GM18909 (cell line): ENCODE data around the gene CTSA.
"Not testable (repeated sequence)": the region's sequence is repeated elsewhere in the genome, so short reads cannot be mapped to it uniquely, and the experiment has no call there.

ENCODE experiments used
- ATAC-seq: cut with Tn5 transposase; IDR thresholded peaks from one replicate; pipeline ENCODE4 v1.9.1; 2021; ENCODE audit warnings: mild to moderate bottlenecking; ENCODE audit not compliant: unreplicated experiment, poor library complexity

Gene CTSA

DNA sequence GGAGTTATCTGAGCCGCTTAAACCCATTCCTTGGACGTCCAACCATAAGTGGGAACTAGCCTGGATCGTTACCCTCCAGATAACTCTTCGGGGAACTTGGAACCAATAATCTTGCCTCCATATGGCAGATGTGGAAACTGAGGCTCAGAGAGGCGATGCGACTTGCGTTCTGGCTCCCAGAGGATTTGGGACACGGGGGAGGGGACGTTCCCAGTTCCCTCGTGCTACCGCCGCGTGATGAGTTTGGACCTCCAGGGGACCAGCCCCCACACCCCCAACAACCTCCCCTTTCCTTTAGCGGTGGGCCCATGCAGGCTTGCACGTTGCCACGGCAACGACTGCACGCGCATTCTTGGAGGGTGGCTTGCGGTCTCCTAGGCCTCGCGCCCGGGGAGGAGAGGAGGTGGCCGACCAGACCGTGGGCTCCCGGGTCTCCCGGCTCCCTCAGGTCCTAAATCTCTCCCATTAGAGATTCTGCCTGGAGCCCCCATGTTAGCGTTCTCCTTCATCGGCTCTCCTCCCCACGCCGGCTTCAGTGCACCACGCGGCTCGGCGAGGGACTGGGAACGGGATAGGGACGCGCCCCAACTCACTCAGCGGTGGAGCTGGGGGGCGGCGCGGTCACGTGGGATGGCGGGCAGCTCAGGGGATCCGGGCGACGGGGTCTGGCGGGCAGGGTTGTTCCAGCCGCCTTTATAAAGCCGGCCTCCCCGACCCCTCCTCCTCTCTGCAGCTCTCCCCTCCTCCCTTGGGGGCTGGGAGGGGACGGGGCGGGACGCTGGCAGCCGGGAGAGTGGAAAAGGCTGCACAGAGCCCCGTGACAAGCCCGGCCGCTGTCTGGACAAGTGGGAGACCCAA lies 20.6 kb downstream of the CTSA start, which contains the start of gene PLTP:
TSS of gene PLTP (minus strand) at position 670 of the 858 bp plus-strand sequence. CDS start 703 bp downstream, outside the sequence.
- no peak for ATAC-seq

- no peak for ATAC-seq
These were observed 21.2 kb downstream of the CTSA start for GRCh38 chr20:45912344-45912682.

DNA sequence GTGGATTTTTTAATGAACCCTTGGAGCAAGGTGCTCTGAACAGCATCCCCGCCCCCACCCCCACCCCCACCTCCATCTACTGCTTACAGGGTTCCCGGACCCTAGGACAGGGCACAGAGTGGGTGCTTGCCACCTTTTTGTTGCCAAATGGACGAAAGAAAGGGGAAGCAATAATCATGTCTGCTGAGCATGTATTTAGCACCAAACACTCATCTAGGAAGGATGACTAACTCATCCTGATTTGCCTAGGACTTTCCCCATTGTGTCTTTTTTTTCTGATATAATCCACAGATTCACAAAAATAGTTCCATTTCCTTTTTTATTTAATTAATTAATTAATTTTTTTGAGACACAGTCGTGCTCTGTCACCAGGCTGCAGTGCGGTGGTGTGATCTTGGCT lies 22.0 kb downstream of the CTSA start:
- no peak for ATAC-seq

DNA sequence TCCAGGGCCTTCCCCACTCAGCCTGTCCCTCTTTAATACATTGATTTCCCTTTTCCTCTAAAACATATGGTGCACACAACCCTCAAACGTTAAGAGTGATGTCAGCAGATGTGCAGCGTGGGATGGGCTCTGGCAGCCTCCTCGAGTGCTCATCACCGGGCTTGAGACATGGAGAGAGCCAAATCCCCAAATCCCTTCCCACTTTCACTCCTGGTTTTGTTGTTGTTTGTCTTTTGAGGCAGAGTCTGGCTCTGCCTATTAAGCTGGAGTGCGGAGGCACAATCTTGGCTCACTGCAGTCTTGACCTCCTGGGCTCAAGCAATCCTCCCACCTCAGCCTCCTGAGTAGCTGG lies 26.6 kb downstream of the CTSA start:
- no peak for ATAC-seq

DNA sequence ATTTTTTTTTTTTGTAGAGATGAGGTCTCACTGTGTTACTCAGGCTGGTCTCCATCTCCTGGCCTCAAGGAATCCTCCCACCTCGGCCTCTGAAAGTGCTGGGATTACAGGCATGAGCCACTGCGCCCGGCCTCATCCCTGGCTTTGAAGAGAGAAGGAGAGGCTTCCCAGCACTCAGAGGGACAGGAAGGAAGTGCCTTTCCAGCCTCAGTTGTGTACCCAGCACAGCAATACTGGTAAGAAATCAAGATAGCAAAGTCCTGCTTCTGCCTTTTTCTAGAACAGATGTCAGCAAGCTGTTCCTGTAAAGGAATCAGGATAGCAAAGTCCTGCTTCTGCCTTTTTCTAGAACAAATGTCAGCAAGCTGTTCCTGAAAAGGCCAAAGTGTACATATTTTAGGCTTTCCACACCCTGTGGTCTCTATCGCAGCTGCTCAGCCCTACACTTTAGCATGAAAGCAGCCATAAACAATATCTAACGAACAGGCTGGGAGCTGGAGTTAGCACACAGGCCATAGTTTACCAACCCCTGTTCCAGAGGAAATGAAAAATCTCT lies 27.1 kb downstream of the CTSA start:
- no peak for ATAC-seq

- ATAC-seq: no peak
These were observed 27.8 kb downstream of the CTSA start for GRCh38 chr20:45918779-45919537.

DNA sequence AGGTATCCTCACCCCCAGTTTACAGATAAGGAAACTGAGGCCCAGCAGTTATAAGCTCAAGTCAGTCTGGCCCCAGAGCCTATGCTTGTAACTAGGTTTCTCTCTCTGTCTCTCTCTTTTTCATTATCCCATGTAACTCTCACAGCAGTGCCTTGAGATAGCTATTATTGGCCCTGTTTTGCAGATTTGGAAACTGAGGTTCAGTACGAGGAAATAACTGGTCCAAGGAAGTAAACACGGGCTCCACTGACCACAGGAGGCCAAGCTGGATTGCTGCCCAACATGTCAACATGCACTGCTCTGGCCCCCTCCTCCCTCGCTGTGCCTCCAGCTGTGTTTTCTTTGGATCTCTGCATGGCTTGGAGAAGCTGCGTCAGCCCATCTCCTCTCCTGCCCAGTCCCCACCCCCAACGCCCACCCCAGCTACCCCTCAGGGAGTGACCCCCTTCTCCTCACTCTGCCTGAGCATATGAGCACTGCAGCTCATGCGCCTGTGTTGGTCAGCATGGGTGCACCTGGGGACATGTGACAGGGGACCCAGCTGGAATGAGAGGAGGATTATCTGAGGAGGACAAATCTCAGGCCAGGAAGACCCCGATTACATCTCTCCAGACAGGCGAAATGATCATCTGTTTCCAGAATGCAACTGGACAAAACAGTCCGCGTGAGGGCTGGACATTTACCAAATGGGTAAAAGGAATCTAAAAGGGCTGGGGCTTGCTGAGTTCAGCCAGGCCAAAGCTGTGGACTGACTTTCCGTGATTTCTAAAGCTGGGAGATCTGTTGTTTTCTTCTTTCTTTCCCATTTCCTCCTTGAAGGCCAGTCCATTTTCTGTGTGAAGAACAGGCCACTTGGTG lies 28.6 kb downstream of the CTSA start:
- no peak for ATAC-seq

- no peak for ATAC-seq
These were observed 29.6 kb downstream of the CTSA start for GRCh38 chr20:45920462-45921336.

GRCh38 chr20:45921337-45922189 lies 30.4 kb downstream of the CTSA start:
- ATAC-seq: no peak

- no peak for ATAC-seq
These were observed 33.5 kb downstream of the CTSA start for GRCh38 chr20:45924391-45925261.

DNA sequence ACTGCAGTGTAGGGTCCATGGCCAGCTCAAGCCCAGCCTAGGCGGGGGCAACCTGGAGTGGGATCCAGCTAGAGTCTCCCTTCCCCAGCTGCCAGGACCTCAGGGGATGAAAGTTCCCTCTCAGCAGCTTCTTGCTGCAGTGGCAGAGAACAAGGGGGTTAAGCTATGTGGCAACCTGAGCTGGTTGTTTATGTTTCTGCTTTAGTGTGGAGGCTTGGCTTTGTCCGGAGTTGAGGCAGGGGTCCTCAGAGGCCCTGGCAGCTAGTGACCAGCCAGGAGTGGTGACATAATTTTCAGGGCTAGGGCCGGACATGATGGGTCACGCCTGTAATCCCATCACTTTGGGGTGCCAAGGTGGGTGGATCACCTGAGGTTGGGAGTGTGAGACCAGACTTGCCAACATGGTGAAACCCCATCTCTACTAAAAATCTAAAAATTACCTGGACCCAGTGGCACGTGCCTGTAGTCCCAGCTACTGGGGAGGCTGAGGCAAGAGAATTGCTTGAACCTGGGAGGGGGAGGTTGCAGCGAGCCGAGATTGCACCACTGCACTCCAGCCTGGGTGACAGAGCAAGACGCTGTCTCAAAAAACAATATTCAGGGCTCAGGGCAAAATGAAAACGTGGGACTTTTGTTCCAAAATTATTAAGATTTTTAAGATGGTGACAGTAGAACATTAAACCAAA lies 34.8 kb downstream of the CTSA start:
- no peak for ATAC-seq

GRCh38 chr20:45926731-45927070 lies 35.6 kb downstream of the CTSA start:
- ATAC-seq: no peak

GRCh38 chr20:45927071-45927878 lies 36.1 kb downstream of the CTSA start:
- no peak for ATAC-seq

DNA sequence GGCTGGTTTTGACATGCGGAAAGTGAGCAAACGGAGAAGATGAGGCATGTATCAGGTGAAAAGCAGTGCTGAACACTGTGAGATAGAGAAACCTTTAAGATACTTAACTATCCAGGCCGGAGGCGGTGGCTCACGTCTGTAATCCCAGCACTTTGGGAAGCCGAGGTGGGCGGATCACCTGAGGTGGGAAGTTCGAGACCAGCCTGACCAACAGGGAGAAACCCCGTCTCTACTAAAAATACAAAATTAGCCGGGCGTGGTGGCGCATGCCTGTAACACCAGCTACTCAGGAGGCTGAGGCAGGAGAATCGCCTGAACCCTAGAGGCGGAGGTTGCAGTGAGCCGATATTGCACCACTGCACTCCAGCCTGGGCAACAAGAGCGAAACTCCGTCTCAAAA lies 40.5 kb downstream of the CTSA start:
- ATAC-seq: not testable (repeated sequence)

DNA sequence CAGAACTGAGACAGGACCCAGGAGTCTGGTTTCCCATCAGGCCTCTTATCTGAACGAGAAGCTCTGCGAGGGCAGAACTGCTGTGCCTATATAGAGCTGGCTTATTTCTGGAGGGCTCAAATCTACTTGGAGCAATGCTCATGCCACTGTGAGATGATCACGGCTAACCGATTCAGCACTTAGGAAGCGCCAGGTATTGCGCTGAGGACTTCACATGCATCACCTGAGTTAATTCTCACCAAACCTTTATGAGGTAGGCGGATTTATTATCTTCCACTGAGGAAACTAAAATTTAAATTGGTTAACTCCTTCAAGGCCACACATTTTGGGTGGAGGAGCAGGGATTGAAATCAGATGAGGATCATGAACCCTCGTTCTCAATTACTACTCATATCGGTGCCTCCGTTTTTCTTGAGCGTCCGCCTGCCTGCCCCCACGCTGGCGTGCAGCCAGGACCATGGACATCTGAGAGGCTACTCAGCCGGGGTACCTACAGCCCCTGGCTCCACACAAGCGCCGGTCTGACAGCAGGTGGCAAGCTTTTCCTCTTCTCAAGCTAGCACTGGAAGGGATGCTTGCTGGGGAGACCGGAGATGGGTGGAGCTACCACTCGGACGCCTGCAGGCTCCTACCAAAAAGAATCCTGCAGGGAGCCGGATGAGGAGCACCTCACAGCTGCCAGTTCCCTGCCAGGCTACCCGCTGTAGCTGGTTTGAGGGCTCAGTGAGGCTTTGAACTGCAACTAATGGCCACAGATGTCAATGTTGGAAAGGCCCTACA lies 42.3 kb downstream of the CTSA start:
- ATAC-seq: no peak
